Smooth muscle cell (in vitro differentiated cells): ENCODE results near the gene NOTO. TPM values are rescaled to one million over a fixed set of nuclear protein-coding genes. Genes with fewer than 3 reads are reported as not detected.

Source experiments
- DNase-seq: peaks from one replicate; lab custom pipeline; 2025; ENCODE audit not compliant: unreplicated experiment; lab: John Stamatoyannopoulos, UW
- H2AFZ ChIP-seq: fragments of 200-600 bp; sonication (generic); 2 replicates; pipeline ENCODE4 v1.6.0; 2016; ENCODE audit warnings: antibody characterized with exemption, low read depth, mild to moderate bottlenecking
- H3F3A ChIP-seq: fragments of 200-600 bp; sonication (generic); 2 replicates; pipeline ENCODE4 v1.6.0; 2017; ENCODE audit warnings: antibody characterized with exemption, low read depth
- H3K27ac ChIP-seq: fragments of 200-600 bp; sonication (generic); 2 replicates; pipeline ENCODE4 v1.5.1; 2016; ENCODE audit warnings: low read depth, mild to moderate bottlenecking
- H3K27me3 ChIP-seq: fragments of 200-600 bp; sonication (generic); 2 replicates; pipeline ENCODE4 v1.6.1; 2016; ENCODE audit warnings: low read depth, mild to moderate bottlenecking
- H3K36me3 ChIP-seq: fragments of 200-600 bp; sonication (generic); 2 replicates; pipeline ENCODE4 v1.5.1; 2016; ENCODE audit warnings: low read depth
- H3K4me1 ChIP-seq: fragments of 200-600 bp; sonication (generic); 2 replicates; pipeline ENCODE4 v1.5.1; 2016; ENCODE audit warnings: low read depth
- H3K4me2 ChIP-seq: fragments of 200-600 bp; sonication (generic); 2 replicates; pipeline ENCODE4 v1.6.0; 2016; ENCODE audit warnings: mild to moderate bottlenecking
- H3K4me3 ChIP-seq: fragments of 200-600 bp; sonication (generic); 2 replicates; pipeline ENCODE4 v1.5.1; 2016; ENCODE audit warnings: mild to moderate bottlenecking
- H3K79me2 ChIP-seq: fragments of 200-600 bp; sonication (generic); 2 replicates; pipeline ENCODE4 v1.6.0; 2016; ENCODE audit warnings: low read depth, mild to moderate bottlenecking
- H3K9ac ChIP-seq: fragments of 200-600 bp; sonication (generic); 2 replicates; pipeline ENCODE4 v1.6.0; 2016; ENCODE audit warnings: low read depth
- H3K9me3 ChIP-seq: fragments of 200-600 bp; sonication (generic); replicated peaks from 2 replicates; pipeline ENCODE4 v1.5.1; 2016; ENCODE audit warnings: low read depth
- H4K20me1 ChIP-seq: fragments of 200-600 bp; sonication (generic); 2 replicates; pipeline ENCODE4 v1.6.0; 2016; ENCODE audit warnings: low read depth
- CTCF ChIP-seq: fragments of 200-600 bp; sonication (generic); IDR thresholded peaks from 2 replicates; pipeline ENCODE4 v1.5.1; 2017; ENCODE audit warnings: borderline replicate concordance, mild to moderate bottlenecking, antibody characterized with exemption; ENCODE audit not compliant: insufficient read depth, poor library complexity, severe bottlenecking
- WGBS: methylation state at CpG from one replicate; pipeline ENCODE4 v1.1.7; 2016; ENCODE audit warnings: low lambda C conversion rate; 5-methylcytosine and 5-hydroxymethylcytosine counted together
- polyA plus RNA-seq: library from polyadenylated mRNA; unstranded; fragments of >200 nt; fragmentation: Nextera tagmentation; extraction: Ambion mirVana; gene quantifications from 2 replicates; pipeline ENCODE4 v1.2.1, GENCODE V29; 2016
- total RNA-seq: library from RNA; depleted of rRNA; stranded (reverse); fragments of >200 nt; gene quantifications from 2 replicates; pipeline ENCODE4 v1.2.3, GENCODE V29; 2014

NOTO gene
- total and polyA plus RNA-seq, 2 experiments from 2014 or later, result not detected

GRCh38 chr2:73237168-73237567 lies 34.8 kb downstream of the NOTO start:
- no peak for DNase-seq
- no peak overlapping the region for H3K27ac ChIP-seq
- peaks cover 14% of the 10 kb centered on the region for H3K4me1 ChIP-seq
- no peak overlapping the region for H3K4me3 ChIP-seq
- H3K4me2 ChIP-seq, result no peak overlapping the region
- 90% methylated on average over 1 of the region's 1 CpG for whole genome bisulfite sequencing
- peaks cover 10% of the 10 kb centered on the region for H3F3A ChIP-seq
- peaks cover 80% of the 10 kb centered on the region for H3K79me2 ChIP-seq
- no peaks in the 10 kb centered on the region for H3K9me3 ChIP-seq
- TF ChIP-seq CTCF, result no peak
- H4K20me1 ChIP-seq, result peaks cover 77% of the 10 kb centered on the region
- H3K27me3 ChIP-seq, result no peaks in the 10 kb centered on the region
- H3K36me3 ChIP-seq, result peaks cover 6% of the 10 kb centered on the region
- no peak overlapping the region for H2AFZ ChIP-seq
- H3K9ac ChIP-seq, result no peak overlapping the region

GRCh38 chr2:73238149-73238548 lies 35.8 kb downstream of the NOTO start:
- peak overlapping the region; percentile 13 for H3K9ac ChIP-seq
- peak overlapping the region; percentile 10 for H3K27ac ChIP-seq
- 56% methylated on average over 3 of the region's 3 CpGs for WGBS
- no peaks in the 10 kb centered on the region for H3K27me3 ChIP-seq
- H3K9me3 ChIP-seq, result no peaks in the 10 kb centered on the region
- H3K4me2 ChIP-seq, result no peak overlapping the region
- H3F3A ChIP-seq, result peaks cover 10% of the 10 kb centered on the region
- H3K79me2 ChIP-seq, result peaks cover 83% of the 10 kb centered on the region
- H3K36me3 ChIP-seq, result peaks cover 9% of the 10 kb centered on the region
- no peak overlapping the region for H3K4me3 ChIP-seq
- no peak for DNase-seq
- H4K20me1 ChIP-seq, result peaks cover 87% of the 10 kb centered on the region
- H3K4me1 ChIP-seq, result peaks cover 10% of the 10 kb centered on the region
- no peak for TF ChIP-seq CTCF
- H2AFZ ChIP-seq, result no peak overlapping the region

GRCh38 chr2:73238976-73239375 lies 36.6 kb downstream of the NOTO start:
- H3F3A ChIP-seq, result peaks cover 10% of the 10 kb centered on the region
- H4K20me1 ChIP-seq, result peaks cover 94% of the 10 kb centered on the region
- TF ChIP-seq CTCF, result no peak
- H3K4me2 ChIP-seq, result no peak overlapping the region
- no peaks in the 10 kb centered on the region for H3K27me3 ChIP-seq
- no peaks in the 10 kb centered on the region for H3K9me3 ChIP-seq
- no peak overlapping the region for H3K4me3 ChIP-seq
- peaks cover 10% of the 10 kb centered on the region for H3K4me1 ChIP-seq
- H3K36me3 ChIP-seq, result peaks cover 11% of the 10 kb centered on the region
- DNase-seq, result no peak
- peaks cover 83% of the 10 kb centered on the region for H3K79me2 ChIP-seq
- no peak overlapping the region for H3K9ac ChIP-seq
- WGBS, result 97% methylated on average over 1 of the region's 1 CpG
- no peak overlapping the region for H2AFZ ChIP-seq
- H3K27ac ChIP-seq, result no peak overlapping the region

- H3K9me3 ChIP-seq, result no peaks in the 10 kb centered on the region
- no peak for TF ChIP-seq CTCF
- H2AFZ ChIP-seq, result no peak overlapping the region
- peaks cover 99% of the 10 kb centered on the region for H4K20me1 ChIP-seq
- no peak overlapping the region for H3K27ac ChIP-seq
- 64% methylated on average over 3 of the region's 3 CpGs for WGBS
- DNase-seq, result no peak
- peaks cover 10% of the 10 kb centered on the region for H3K4me1 ChIP-seq
- H3K36me3 ChIP-seq, result peaks cover 14% of the 10 kb centered on the region
- H3K4me3 ChIP-seq, result no peak overlapping the region
- no peak overlapping the region for H3K9ac ChIP-seq
- peaks cover 77% of the 10 kb centered on the region for H3K79me2 ChIP-seq
- no peak overlapping the region for H3K4me2 ChIP-seq
- peaks cover 10% of the 10 kb centered on the region for H3F3A ChIP-seq
- no peaks in the 10 kb centered on the region for H3K27me3 ChIP-seq
Measured at GRCh38 chr2:73239776-73240175, 37.4 kb downstream of the NOTO start.
